Measurements from ENCODE around the gene PDCD6IP. TPM values are rescaled to one million over a fixed set of nuclear protein-coding genes. Genes with fewer than 3 reads are reported as not detected.

The PDCD6IP gene
- total RNA-seq, 1 donor from 2014 or later = 203 TPM

DNA sequence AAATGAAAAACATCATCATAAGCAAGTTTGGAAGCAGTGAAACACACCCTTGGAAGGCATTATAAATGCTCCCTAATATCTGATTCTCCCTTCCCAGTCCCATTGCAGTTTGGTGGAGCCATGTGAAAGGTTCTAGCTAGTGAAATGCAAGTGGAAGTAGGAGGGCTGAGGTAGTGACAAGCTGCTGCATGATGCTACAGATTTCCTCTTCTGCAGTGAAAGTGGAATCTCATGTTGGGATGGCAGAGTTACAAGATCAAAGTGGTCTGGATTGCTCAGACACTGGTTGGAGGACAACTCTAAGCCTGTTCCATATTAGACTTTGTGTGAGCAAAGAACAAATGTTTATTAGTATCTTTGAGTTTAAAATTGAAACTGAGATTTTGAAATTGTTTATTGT, 3.3 kb upstream of the PDCD6IP start:
- no peak overlapping the region for H3K4me3 Mint-ChIP-seq (ENCODE audit: unreplicated experiment)
- no peak for TF ChIP-seq EZH2 (IDR thresholded peaks at IDR 0.05; ENCODE audit: insufficient read depth, low read length)
- TF ChIP-seq, protein P1, sequence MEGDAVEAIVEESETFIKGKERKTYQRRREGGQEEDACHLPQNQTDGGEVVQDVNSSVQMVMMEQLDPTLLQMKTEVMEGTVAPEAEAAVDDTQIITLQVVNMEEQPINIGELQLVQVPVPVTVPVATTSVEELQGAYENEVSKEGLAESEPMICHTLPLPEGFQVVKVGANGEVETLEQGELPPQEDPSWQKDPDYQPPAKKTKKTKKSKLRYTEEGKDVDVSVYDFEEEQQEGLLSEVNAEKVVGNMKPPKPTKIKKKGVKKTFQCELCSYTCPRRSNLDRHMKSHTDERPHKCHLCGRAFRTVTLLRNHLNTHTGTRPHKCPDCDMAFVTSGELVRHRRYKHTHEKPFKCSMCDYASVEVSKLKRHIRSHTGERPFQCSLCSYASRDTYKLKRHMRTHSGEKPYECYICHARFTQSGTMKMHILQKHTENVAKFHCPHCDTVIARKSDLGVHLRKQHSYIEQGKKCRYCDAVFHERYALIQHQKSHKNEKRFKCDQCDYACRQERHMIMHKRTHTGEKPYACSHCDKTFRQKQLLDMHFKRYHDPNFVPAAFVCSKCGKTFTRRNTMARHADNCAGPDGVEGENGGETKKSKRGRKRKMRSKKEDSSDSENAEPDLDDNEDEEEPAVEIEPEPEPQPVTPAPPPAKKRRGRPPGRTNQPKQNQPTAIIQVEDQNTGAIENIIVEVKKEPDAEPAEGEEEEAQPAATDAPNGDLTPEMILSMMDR (IDR thresholded peaks at IDR 0.05; ENCODE audit: insufficient read depth, low read depth, low read length) = no peak
- Histone ChIP-seq H3K4me1 (ENCODE audit: insufficient read depth, low read length) (peaks cover 8% of the 10 kb centered on the region), H3K27me3 (ENCODE audit: insufficient read depth, low read length) (no peaks in the 10 kb centered on the region), H4K20me1 (ENCODE audit: insufficient read depth, low read length) (peaks cover 5% of the 10 kb centered on the region), H2AFZ (ENCODE audit: low read depth, low read length) (no peak overlapping the region), H3K36me3 (ENCODE audit: insufficient read depth, low read length) (no peaks in the 10 kb centered on the region), H3K9ac (ENCODE audit: low read length) (no peak overlapping the region), H3K9me3 (ENCODE audit: insufficient read depth, low read depth, low read length) (no peaks in the 10 kb centered on the region), H3K4me2 (ENCODE audit: low read length) (no peak overlapping the region), H3K4me3 (ENCODE audit: insufficient read depth, low read depth, low read length) (no peak overlapping the region), H3K27ac (ENCODE audit: low read depth, low read length) (no peak overlapping the region), H3K79me2 (ENCODE audit: insufficient read depth, low read length) (peaks cover 23% of the 10 kb centered on the region)
- H3K27me3 Mint-ChIP-seq (ENCODE audit: low read depth, unreplicated experiment) = no peaks in the 10 kb centered on the region
- peaks cover 15% of the 10 kb centered on the region for H3K4me1 Mint-ChIP-seq (ENCODE audit: low read depth, unreplicated experiment)
- no peak overlapping the region for H3K27ac Mint-ChIP-seq (ENCODE audit: unreplicated experiment)
- no peak for DNase-seq (ENCODE audit: low read depth)
- no peak for FAIRE-seq
- H3K9me3 Mint-ChIP-seq (ENCODE audit: unreplicated experiment) = no peaks in the 10 kb centered on the region
- peaks cover 14% of the 10 kb centered on the region for H3K36me3 Mint-ChIP-seq (ENCODE audit: low read depth, unreplicated experiment)

DNA sequence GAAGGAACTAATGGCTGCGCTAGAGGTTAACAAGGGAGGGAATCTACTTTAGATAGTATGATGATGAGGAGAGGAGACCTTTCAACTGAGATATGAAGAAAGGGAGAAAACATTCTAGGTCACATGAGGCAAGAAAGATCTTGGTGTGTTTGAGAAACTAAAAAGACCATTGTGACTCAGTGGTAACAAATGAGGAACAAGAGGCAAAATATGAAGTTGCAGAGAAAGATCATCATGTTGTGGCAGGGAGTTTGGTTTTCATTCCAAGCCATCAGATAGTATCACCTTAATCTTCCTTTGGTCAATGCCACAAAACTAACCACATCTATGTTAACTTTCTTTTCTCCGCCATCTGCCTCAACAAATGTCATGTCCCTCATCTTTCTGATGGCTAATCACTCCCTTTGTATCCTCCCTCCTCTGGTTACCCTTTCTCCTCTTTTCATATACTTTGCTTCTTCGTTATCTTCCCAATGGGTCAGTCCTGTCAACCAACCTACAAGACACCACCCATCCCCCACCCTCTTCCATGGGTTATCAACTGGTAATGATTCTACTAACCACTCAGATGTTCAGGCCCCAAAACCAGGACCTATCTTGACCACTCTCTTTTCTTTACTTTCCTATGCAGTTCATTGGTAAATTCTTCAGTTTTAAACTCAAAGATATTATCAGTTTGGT, 2.4 kb upstream of the PDCD6IP start:
- no peaks in the 10 kb centered on the region for H3K27me3 ChIP-seq (ENCODE audit: insufficient read depth, low read length)
- DNase-seq (ENCODE audit: low read depth) (no peak), FAIRE-seq (no peak)
- H2AFZ ChIP-seq (ENCODE audit: low read depth, low read length) = no peak overlapping the region
- H3K36me3 ChIP-seq (ENCODE audit: insufficient read depth, low read length) = no peaks in the 10 kb centered on the region
- TF ChIP-seq, protein P1 (IDR thresholded peaks at IDR 0.05; ENCODE audit: insufficient read depth, low read depth, low read length) = no peak
- no peak for TF ChIP-seq EZH2 (IDR thresholded peaks at IDR 0.05; ENCODE audit: insufficient read depth, low read length)
- no peak overlapping the region for H3K9ac ChIP-seq (ENCODE audit: low read length)
- Mint-ChIP-seq H3K27me3 (ENCODE audit: low read depth, unreplicated experiment) (no peaks in the 10 kb centered on the region), H3K36me3 (ENCODE audit: low read depth, unreplicated experiment) (peaks cover 14% of the 10 kb centered on the region), H3K4me3 (ENCODE audit: unreplicated experiment) (no peak overlapping the region), H3K27ac (ENCODE audit: unreplicated experiment) (no peak overlapping the region), H3K9me3 (ENCODE audit: unreplicated experiment) (no peaks in the 10 kb centered on the region), H3K4me1 (ENCODE audit: low read depth, unreplicated experiment) (peaks cover 18% of the 10 kb centered on the region)
- H3K9me3 ChIP-seq (ENCODE audit: insufficient read depth, low read depth, low read length) = no peaks in the 10 kb centered on the region
- H3K4me3 ChIP-seq (ENCODE audit: insufficient read depth, low read depth, low read length) = no peak overlapping the region
- H3K4me1 ChIP-seq (ENCODE audit: insufficient read depth, low read length) = peaks cover 15% of the 10 kb centered on the region
- no peak overlapping the region for H3K27ac ChIP-seq (ENCODE audit: low read depth, low read length)
- H3K79me2 ChIP-seq (ENCODE audit: insufficient read depth, low read length) = peaks cover 32% of the 10 kb centered on the region
- H4K20me1 ChIP-seq (ENCODE audit: insufficient read depth, low read length) = peaks cover 13% of the 10 kb centered on the region
- no peak overlapping the region for H3K4me2 ChIP-seq (ENCODE audit: low read length)

DNA sequence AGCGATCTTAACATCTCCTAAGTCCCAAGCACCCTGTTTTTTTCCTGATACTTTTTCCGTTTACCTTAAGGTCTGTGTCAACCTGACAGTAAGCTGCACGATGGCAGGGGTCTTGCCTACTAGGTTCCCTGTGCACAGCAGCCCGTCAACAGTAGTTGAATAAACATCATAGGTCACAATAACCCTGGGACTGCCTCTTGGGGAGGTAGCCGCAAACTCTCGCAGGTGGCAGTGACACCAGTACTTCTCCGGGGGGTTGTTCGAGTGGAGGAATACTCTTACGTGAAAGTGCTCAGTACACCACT, 365 bp upstream of the PDCD6IP start:
- no peaks in the 10 kb centered on the region for H3K9me3 Mint-ChIP-seq (ENCODE audit: unreplicated experiment)
- H3K36me3 Mint-ChIP-seq (ENCODE audit: low read depth, unreplicated experiment) = peaks cover 17% of the 10 kb centered on the region
- Histone ChIP-seq H2AFZ (ENCODE audit: low read depth, low read length) (peak overlapping the region; percentile 79), H3K27ac (ENCODE audit: low read depth, low read length) (peak overlapping the region; percentile 98), H4K20me1 (ENCODE audit: insufficient read depth, low read length) (peaks cover 24% of the 10 kb centered on the region), H3K27me3 (ENCODE audit: insufficient read depth, low read length) (no peaks in the 10 kb centered on the region), H3K79me2 (ENCODE audit: insufficient read depth, low read length) (peaks cover 52% of the 10 kb centered on the region), H3K9me3 (ENCODE audit: insufficient read depth, low read depth, low read length) (no peaks in the 10 kb centered on the region), H3K4me1 (ENCODE audit: insufficient read depth, low read length) (peaks cover 18% of the 10 kb centered on the region), H3K4me2 (ENCODE audit: low read length) (peak overlapping the region; percentile 98), H3K4me3 (ENCODE audit: insufficient read depth, low read depth, low read length) (peak overlapping the region; percentile 93), H3K9ac (ENCODE audit: low read length) (peak overlapping the region; percentile 97), H3K36me3 (ENCODE audit: insufficient read depth, low read length) (peaks cover 3% of the 10 kb centered on the region)
- H3K27ac Mint-ChIP-seq (ENCODE audit: unreplicated experiment) = peak overlapping the region; percentile 98
- DNase-seq (ENCODE audit: low read depth) (no peak), FAIRE-seq (no peak)
- H3K4me3 Mint-ChIP-seq (ENCODE audit: unreplicated experiment) = peak overlapping the region; percentile 96
- TF ChIP-seq, protein P1 (IDR thresholded peaks at IDR 0.05; ENCODE audit: insufficient read depth, low read depth, low read length) = no peak
- no peak for TF ChIP-seq EZH2 (IDR thresholded peaks at IDR 0.05; ENCODE audit: insufficient read depth, low read length)
- no peaks in the 10 kb centered on the region for H3K27me3 Mint-ChIP-seq (ENCODE audit: low read depth, unreplicated experiment)
- peaks cover 17% of the 10 kb centered on the region for H3K4me1 Mint-ChIP-seq (ENCODE audit: low read depth, unreplicated experiment)

Measured in astrocyte (in vitro differentiated cells and primary cell).